ENCODE measurements around the gene CANX. TPM values are rescaled to one million over a fixed set of nuclear protein-coding genes. Genes with fewer than 3 reads are reported as not detected.

Gene CANX
- total RNA-seq, 1 experiment from 2014 or later = 766 TPM

GRCh38 chr5:179694561-179694960 lies 4.2 kb upstream of the CANX start:
- Histone ChIP-seq H3K27ac (ENCODE audit: low read depth, low read length) (no peak overlapping the region), H3K27me3 (ENCODE audit: insufficient read depth, low read length) (no peaks in the 10 kb centered on the region), H2AFZ (ENCODE audit: low read depth, low read length, poor library complexity, severe bottlenecking) (no peak overlapping the region), H3K4me2 (ENCODE audit: low read length) (no peak overlapping the region), H3K9me2 (ENCODE audit: insufficient read depth) (no peaks in the 10 kb centered on the region), H3K79me2 (ENCODE audit: insufficient read depth, low read length) (peaks cover 8% of the 10 kb centered on the region), H3K9me3 (ENCODE audit: control insufficient read depth in 1 of 2, insufficient read depth in 1 of 2, low read depth in 1 of 2, low read length in 2 of 2) (no peaks in the 10 kb centered on the region), H3K9ac (ENCODE audit: low read length) (no peak overlapping the region), H4K20me1 (ENCODE audit: insufficient read depth) (no peaks in the 10 kb centered on the region), H3K36me3 (ENCODE audit: control insufficient read depth in 1 of 2, insufficient read depth in 2 of 2, low read length in 2 of 2) (no peaks in the 10 kb centered on the region; a peak in 1 of 4 replicates), H3K4me3 (replicated peaks in 1 of 2; ENCODE audit: low read depth in 1 of 2, low read length in 2 of 2) (no peak overlapping the region), H3K4me1 (ENCODE audit: control insufficient read depth in 1 of 2, insufficient read depth in 2 of 2, low read length in 2 of 2) (peaks cover 3 to 24% of the 10 kb centered on the region in 2 experiments; a peak in 3 of 4 replicates)
- DNase-seq (ENCODE audit: low read depth, low spot score) (no peak), ATAC-seq (no peak)
- no peak for TF ChIP-seq SP1 (IDR thresholded peaks at IDR 0.05; ENCODE audit: low read depth)
- TF ChIP-seq, protein P1, sequence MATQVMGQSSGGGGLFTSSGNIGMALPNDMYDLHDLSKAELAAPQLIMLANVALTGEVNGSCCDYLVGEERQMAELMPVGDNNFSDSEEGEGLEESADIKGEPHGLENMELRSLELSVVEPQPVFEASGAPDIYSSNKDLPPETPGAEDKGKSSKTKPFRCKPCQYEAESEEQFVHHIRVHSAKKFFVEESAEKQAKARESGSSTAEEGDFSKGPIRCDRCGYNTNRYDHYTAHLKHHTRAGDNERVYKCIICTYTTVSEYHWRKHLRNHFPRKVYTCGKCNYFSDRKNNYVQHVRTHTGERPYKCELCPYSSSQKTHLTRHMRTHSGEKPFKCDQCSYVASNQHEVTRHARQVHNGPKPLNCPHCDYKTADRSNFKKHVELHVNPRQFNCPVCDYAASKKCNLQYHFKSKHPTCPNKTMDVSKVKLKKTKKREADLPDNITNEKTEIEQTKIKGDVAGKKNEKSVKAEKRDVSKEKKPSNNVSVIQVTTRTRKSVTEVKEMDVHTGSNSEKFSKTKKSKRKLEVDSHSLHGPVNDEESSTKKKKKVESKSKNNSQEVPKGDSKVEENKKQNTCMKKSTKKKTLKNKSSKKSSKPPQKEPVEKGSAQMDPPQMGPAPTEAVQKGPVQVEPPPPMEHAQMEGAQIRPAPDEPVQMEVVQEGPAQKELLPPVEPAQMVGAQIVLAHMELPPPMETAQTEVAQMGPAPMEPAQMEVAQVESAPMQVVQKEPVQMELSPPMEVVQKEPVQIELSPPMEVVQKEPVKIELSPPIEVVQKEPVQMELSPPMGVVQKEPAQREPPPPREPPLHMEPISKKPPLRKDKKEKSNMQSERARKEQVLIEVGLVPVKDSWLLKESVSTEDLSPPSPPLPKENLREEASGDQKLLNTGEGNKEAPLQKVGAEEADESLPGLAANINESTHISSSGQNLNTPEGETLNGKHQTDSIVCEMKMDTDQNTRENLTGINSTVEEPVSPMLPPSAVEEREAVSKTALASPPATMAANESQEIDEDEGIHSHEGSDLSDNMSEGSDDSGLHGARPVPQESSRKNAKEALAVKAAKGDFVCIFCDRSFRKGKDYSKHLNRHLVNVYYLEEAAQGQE (IDR thresholded peaks at IDR 0.05; ENCODE audit: low read depth) = no peak
- no peak for TF ChIP-seq EZH2 (IDR thresholded peaks at IDR 0.05)
- no peak for TF ChIP-seq POLR2A (IDR thresholded peaks at IDR 0.05; ENCODE audit: borderline replicate concordance, extremely low read depth, insufficient read depth, insufficient read length)
- no peak for TF ChIP-seq POLR2AphosphoS5 (IDR thresholded peaks at IDR 0.05; ENCODE audit: low read depth, low read length)
- TF ChIP-seq ZFX (IDR thresholded peaks at IDR 0.05) = no peak
- no peak for TF ChIP-seq RAD21 (IDR thresholded peaks at IDR 0.05; ENCODE audit: low read depth)
- TF ChIP-seq ELF1 (IDR thresholded peaks at IDR 0.05; ENCODE audit: borderline replicate concordance, low read depth) = no peak
- TF ChIP-seq, protein P2, sequence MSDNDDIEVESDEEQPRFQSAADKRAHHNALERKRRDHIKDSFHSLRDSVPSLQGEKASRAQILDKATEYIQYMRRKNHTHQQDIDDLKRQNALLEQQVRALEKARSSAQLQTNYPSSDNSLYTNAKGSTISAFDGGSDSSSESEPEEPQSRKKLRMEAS (IDR thresholded peaks at IDR 0.05) = no peak
- TF ChIP-seq FOSL1 (IDR thresholded peaks at IDR 0.05; ENCODE audit: low read depth) = no peak
- TF ChIP-seq EZH2phosphoT487 (IDR thresholded peaks at IDR 0.05; ENCODE audit: borderline replicate concordance) = no peak
- TF ChIP-seq ZBTB33 (IDR thresholded peaks at IDR 0.05; ENCODE audit: extremely low read depth, insufficient replicate concordance, low read length) = no peak
- no peak for TF ChIP-seq TCF7L2 (IDR thresholded peaks at IDR 0.05; ENCODE audit: borderline replicate concordance, extremely low read depth, insufficient read depth, insufficient read length)
- TF ChIP-seq, protein P3, sequence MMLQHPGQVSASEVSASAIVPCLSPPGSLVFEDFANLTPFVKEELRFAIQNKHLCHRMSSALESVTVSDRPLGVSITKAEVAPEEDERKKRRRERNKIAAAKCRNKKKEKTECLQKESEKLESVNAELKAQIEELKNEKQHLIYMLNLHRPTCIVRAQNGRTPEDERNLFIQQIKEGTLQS (IDR thresholded peaks at IDR 0.05) = no peak
- no peak for TF ChIP-seq JUND (IDR thresholded peaks at IDR 0.05)
- no peak for TF ChIP-seq ZNF274 (IDR thresholded peaks at IDR 0.05; ENCODE audit: low read depth, low read length)
- TF ChIP-seq SRF (IDR thresholded peaks at IDR 0.05; ENCODE audit: low read depth) = no peak
- CTCF ChIA-PET = no interaction called here
- POLR2A ChIA-PET = no interaction called here
- intact Hi-C loops (cut with micrococcal nuclease) = no loop called here
- no TSS peak for BruUV-seq (replicated peaks)
- RAD21 ChIA-PET (ENCODE audit: low non-redundant PET in 1 of 2, low total read pairs in 2 of 2, uncharacterized antibody in 2 of 2, unreplicated experiment in 2 of 2) = no interaction called here

All from HCT116 (cell line).